K562 (cell line): ENCODE measurements around the gene RAB13. TPM values are rescaled to one million over a fixed set of nuclear protein-coding genes. Genes with fewer than 3 reads are reported as not detected.
A peak's percentile ranks its signal among the peaks of the same experiment; 100 is the strongest.
"Not testable (repeated sequence)": the region's sequence is repeated elsewhere in the genome, so short reads cannot be mapped to it uniquely, and the experiment has no call there.

Experiments
- ATAC-seq: fragments of 200-7000 bp; cut with Tn5 transposase; 3 replicates; pipeline ENCODE4 v1.9.1; 2020; ENCODE audit warnings: moderate library complexity
- BruUV-seq: library from RNA; stranded (reverse); fragments of 400-500 nt; replicated peaks from 2 replicates; lab custom pipeline; 2021; lab: Mats Ljungman, UMichigan
- CTCF ChIA-PET: fragments of 300-600 bp; formaldehyde crosslinking; extraction: SDS; loops from one replicate; lab custom pipeline; 2021; ENCODE audit warnings: low intra/inter-chr PET ratio; lab: Yijun Ruan, JAX
- POLR2A ChIA-PET: fragments of 300-600, 350-650 bp; sonication (Branson Sonifier 250); formaldehyde crosslinking; extraction: SDS; loops from one replicate; lab custom pipeline; 2021; ENCODE audit warnings: antibody characterized with exemption, inconsistent platforms; lab: Yijun Ruan, JAX
- DNase-seq, 4 experiments: peaks; one replicate each; pipeline versions ENCODE4 v3.0.0 to v3.0.0-alpha.2; 2011 to 2018; ENCODE audit warnings: low spot score in 3 of 4, mixed read lengths in 3 of 4; ENCODE audit errors: extremely low read depth in 1 of 4
- FAIRE-seq: peaks from 2 replicates; lab custom pipeline; 2011; peaks lifted over from hg19 to GRCh38; lab: Jason Lieb, UNC
- H2AFZ ChIP-seq: 2 replicates; pipeline ENCODE4 v1.6.0; 2011; ENCODE audit warnings: low read depth, low read length, control low read depth, inconsistent platforms
- H3K27ac ChIP-seq: fragments of 200-600 bp; 3 replicates; pipeline ENCODE4 v1.8.0; 2011; ENCODE audit warnings: low read depth, mild to moderate bottlenecking, control low read depth, inconsistent platforms, low read length, moderate library complexity, mixed read lengths; ENCODE audit errors: extremely low read depth
- H3K27me3 ChIP-seq, 2 experiments: fragments of 300-600 bp in 1 of 2; 2 replicates in 1 of 2; 3 replicates in 1 of 2; pipeline versions ENCODE4 v1.6.0 to v1.8.0; 2011; ENCODE audit warnings: inconsistent platforms in 2 of 2, low read length in 2 of 2, mild to moderate bottlenecking in 1 of 2, mixed read lengths in 1 of 2, moderate library complexity in 1 of 2; ENCODE audit not compliant: control insufficient read depth in 2 of 2, insufficient read depth in 2 of 2
- H3K36me3 ChIP-seq: fragments of 300-600 bp; 3 replicates; pipeline ENCODE4 v1.8.0; 2011; ENCODE audit warnings: mild to moderate bottlenecking, low read length, inconsistent platforms; ENCODE audit not compliant: control insufficient read depth, insufficient read depth
- H3K4me1 ChIP-seq, 2 experiments: fragments of 200-600 bp in 1 of 2; replicated peaks in 1 of 2; 2 replicates in 1 of 2; 3 replicates in 1 of 2; pipeline versions ENCODE4 v1.5.1 to v1.8.0; 2011; ENCODE audit warnings: inconsistent platforms in 2 of 2, low read length in 2 of 2, mild to moderate bottlenecking in 1 of 2, mixed read lengths in 1 of 2, moderate library complexity in 1 of 2; ENCODE audit not compliant: control insufficient read depth in 2 of 2, insufficient read depth in 2 of 2
- H3K4me2 ChIP-seq: 2 replicates; pipeline ENCODE4 v1.6.1; 2011; ENCODE audit warnings: low read length, control low read depth, inconsistent platforms, mixed read lengths; ENCODE audit not compliant: insufficient read depth
- H3K4me3 ChIP-seq: fragments of 200-600 bp; sonication (generic), shearing (Covaris generic); 2 replicates; pipeline ENCODE4 v1.5.1; 2016; ENCODE audit warnings: control low read depth, inconsistent platforms
- H3K79me2 ChIP-seq: fragments of 200-600 bp; 3 replicates; pipeline ENCODE4 v1.8.0; 2011; ENCODE audit warnings: low read length, inconsistent platforms; ENCODE audit not compliant: control insufficient read depth, insufficient read depth
- H3K9ac ChIP-seq, 2 experiments: 2 replicates each; pipeline versions ENCODE4 v1.6.0 to v1.6.1; 2011; ENCODE audit warnings: low read depth in 2 of 2, low read length in 2 of 2, control low read depth in 1 of 2, inconsistent platforms in 1 of 2, mild to moderate bottlenecking in 1 of 2, mixed read lengths in 1 of 2; ENCODE audit not compliant: insufficient read depth in 1 of 2
- H3K9me1 ChIP-seq: one replicate; pipeline ENCODE4 v1.6.0; 2011; ENCODE audit warnings: inconsistent platforms, mild to moderate bottlenecking, low read length, moderate library complexity; ENCODE audit not compliant: control insufficient read depth, insufficient read depth
- H3K9me3 ChIP-seq: replicated peaks from 2 replicates; pipeline ENCODE4 v1.5.1; 2011; ENCODE audit warnings: low read depth, low read length, inconsistent platforms; ENCODE audit not compliant: control insufficient read depth, insufficient read depth
- H4K20me1 ChIP-seq: replicated peaks from 2 replicates; pipeline ENCODE4 v1.6.1; 2011; ENCODE audit warnings: low read length, inconsistent platforms, mixed read lengths; ENCODE audit not compliant: control insufficient read depth, insufficient read depth
- C11orf30 ChIP-seq: fragments of 450-650 bp; IDR thresholded peaks from 2 replicates; pipeline ENCODE4 v1.6.1; 2016; ENCODE audit warnings: low read depth, mild to moderate bottlenecking
- KAT7 ChIP-seq: sonication (generic); formaldehyde crosslinking; IDR thresholded peaks from 2 replicates; pipeline ENCODE4 v1.8.0; 2022; ENCODE audit warnings: missing genetic modification reagents, mild to moderate bottlenecking, borderline replicate concordance
- MAFF ChIP-seq: IDR thresholded peaks from 2 replicates; pipeline ENCODE4 v1.6.1; 2012; ENCODE audit warnings: low read length, improper control_type of control experiment
- MAFG ChIP-seq: fragments of 450-650 bp; conservative IDR thresholded peaks from 2 replicates; pipeline ENCODE4 v1.6.1; 2016; ENCODE audit warnings: missing genetic modification characterization, missing compliant biosample characterization
- NBN ChIP-seq: fragments of 450-650 bp; IDR thresholded peaks from 2 replicates; pipeline ENCODE4 v1.6.1; 2016; ENCODE audit warnings: low read depth, mild to moderate bottlenecking
- SNIP1 ChIP-seq: fragments of 450-650 bp; IDR thresholded peaks from 2 replicates; pipeline ENCODE4 v1.7.1; 2017; ENCODE audit warnings: low read depth, mild to moderate bottlenecking
- ZNF316 ChIP-seq: fragments of 450-650 bp; IDR thresholded peaks from 2 replicates; pipeline ENCODE4 v1.6.1; 2016
- ZNF699 ChIP-seq: fragments of 250-450 bp; sonication (Bioruptor Pico); IDR thresholded peaks from 2 replicates; pipeline ENCODE4 v1.8.0; 2021; ENCODE audit warnings: mild to moderate bottlenecking, moderate library complexity; ENCODE audit not compliant: insufficient replicate concordance
- WGBS: fragments of 100-300 bp; shearing (Covaris generic); methylation state at CpG from one replicate; pipeline ENCODE4 v1.1.6; 2016; ENCODE audit warnings: low coverage, mixed read lengths; ENCODE audit not compliant: insufficient coverage; ENCODE audit errors: missing lambda C conversion rate; 5-methylcytosine and 5-hydroxymethylcytosine counted together
- in situ Hi-C: fragments of 300-500 bp; cut with MboI; formaldehyde crosslinking; loops from 4 replicates; pipeline ENCODE4 v1.15.0; 2018; ENCODE audit warnings: inconsistent platforms, mixed read lengths
- intact Hi-C: fragments of 100-400 bp; cut with micrococcal nuclease; formaldehyde crosslinking; loops from 2 replicates; pipeline ENCODE4 v1.14.2; 2022
- polyA plus RNA-seq, 8 experiments: library from polyadenylated mRNA; depleted of rRNA in 4 of 8; stranded (reverse) in 5 of 8; unstranded in 3 of 8; fragments of >200 nt; fragmentation: Nextera tagmentation in 2 of 8; fragmentation: Illumina TruSeq in 1 of 8; extraction: Ambion mirVana in 2 of 8; extraction: Trizol in 1 of 8; gene quantifications; 2 replicates each; pipeline versions ENCODE4 v1.2.1 to v1.2.3, GENCODE V29; 2011 to 2014; ENCODE audit warnings: inconsistent platforms in 1 of 8, missing spikeins in 1 of 8
- total RNA-seq, 7 experiments: library from RNA; depleted of rRNA in 6 of 7; stranded (reverse); fragments of >200 nt in 6 of 7; fragmentation: Illumina TruSeq in 2 of 7; extraction: Trizol in 2 of 7; gene quantifications; 2 replicates each; pipeline versions ENCODE4 v1.2.1 to v1.2.3, GENCODE V29; 2011 to 2021; ENCODE audit warnings: low replicate concordance in 1 of 7
- TF ChIP-seq, protein P1 (sequence below): fragments of 250-450 bp; sonication (Bioruptor Pico); IDR thresholded peaks from 2 replicates; pipeline ENCODE4 v1.5.0; 2021; ENCODE audit warnings: mild to moderate bottlenecking, borderline replicate concordance

Gene RAB13
- total and polyA plus RNA-seq, 9 of the 15 experiments (the other 6 are each of a cell fraction or from before 2014, with no cell fraction given), result 22.3 to 100 (median 39.8) TPM

DNA sequence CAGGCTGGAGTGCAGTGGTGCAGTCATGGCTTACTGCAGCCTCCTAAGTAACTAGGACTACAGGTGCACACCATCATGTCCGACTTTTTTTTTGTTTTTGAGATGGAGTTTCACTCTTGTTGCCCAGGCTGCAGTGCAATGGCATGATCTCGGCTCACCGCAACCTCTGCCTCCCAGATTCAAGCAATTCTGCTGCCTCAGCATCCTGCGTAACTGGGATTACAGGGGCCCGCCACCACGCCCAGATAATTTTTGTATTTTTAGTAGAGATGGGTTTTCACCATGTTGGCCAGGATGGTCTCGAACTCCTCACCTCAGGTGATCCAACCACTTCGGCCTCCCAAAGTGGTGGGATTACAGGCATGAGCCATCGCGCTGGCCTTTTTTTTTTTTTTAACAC, 10.7 kb upstream of the RAB13 start:
- H4K20me1 ChIP-seq, H3K27me3 ChIP-seq, intact Hi-C loops, H3K9ac ChIP-seq, H2AFZ ChIP-seq, DNase-seq, POLR2A ChIA-PET, H3K9me1 ChIP-seq, CTCF ChIA-PET, in situ Hi-C loops, FAIRE-seq, H3K4me2 ChIP-seq, H3K9me3 ChIP-seq, H3K4me1 ChIP-seq, H3K4me3 ChIP-seq, ATAC-seq, BruUV-seq, H3K27ac ChIP-seq: not testable (repeated sequence)
- TF ChIP-seq C11orf30 (peak; percentile 89; the same call in 1 of the 2 replicates), ZNF316 (peak; percentile 91), MAFG (tag) (peak; percentile 72), MAFF (peak; percentile 41)
- Histone ChIP-seq H3K79me2 (peaks cover 12% of the 10 kb centered on the region), H3K36me3 (peaks cover 33% of the 10 kb centered on the region)
- whole genome bisulfite sequencing, result 42% methylated on average over 8 of the region's 10 CpGs

DNA sequence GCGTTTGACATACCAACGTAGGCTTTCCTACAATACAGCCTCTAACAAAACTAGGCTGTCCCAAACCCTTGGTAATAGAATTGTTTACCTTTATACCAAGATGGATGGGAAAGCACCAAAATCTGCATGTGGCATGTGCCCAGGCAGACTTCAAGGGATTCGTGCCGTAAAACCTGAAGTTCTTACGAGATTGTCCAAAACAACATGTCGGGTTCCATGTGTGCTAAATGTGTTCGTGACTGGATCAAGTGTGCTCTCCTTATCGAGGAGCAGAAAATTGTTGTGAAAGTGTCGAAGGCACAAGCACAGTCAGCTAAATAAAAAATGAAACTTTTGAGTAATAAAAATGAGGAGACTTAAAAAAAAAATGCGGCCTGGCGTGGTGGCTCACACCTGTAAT, 9.5 kb upstream of the RAB13 start:
- H3K4me3 ChIP-seq, result no peak overlapping the region
- intact Hi-C loops, result no loop called here
- H3K27ac ChIP-seq, result no peak overlapping the region
- H2AFZ ChIP-seq, result no peak overlapping the region
- H3K9ac ChIP-seq, result no peak overlapping the region
- no peaks in the 10 kb centered on the region for H3K9me1 ChIP-seq
- POLR2A ChIA-PET, result interaction anchor here (0.5 to 1.1 kb wide), 3 partner anchors 18 to 63 kb away, joined by 3 to 5 read pairs (median 3); partner anchors contain the start of gene JTB
- no peaks in the 10 kb centered on the region; the same call in 1 of the 2 replicates for H4K20me1 ChIP-seq
- no peak for DNase-seq
- no peak for ATAC-seq
- no peaks in the 10 kb centered on the region for H3K27me3 ChIP-seq
- CTCF ChIA-PET, result no interaction called here
- no peak for FAIRE-seq
- WGBS, result 92% methylated on average over 11 of the region's 11 CpGs
- peaks cover 43% of the 10 kb centered on the region for H3K36me3 ChIP-seq
- in situ Hi-C loops, result no loop called here
- H3K4me2 ChIP-seq, result no peak overlapping the region
- BruUV-seq, result no TSS peak
- H3K79me2 ChIP-seq, result peaks cover 25% of the 10 kb centered on the region
- H3K9me3 ChIP-seq, result no peaks in the 10 kb centered on the region
- H3K4me1 ChIP-seq, result peaks cover 4 to 11% of the 10 kb centered on the region in 2 experiments; a peak in 2 of 5 replicates
- TF ChIP-seq SNIP1, result no peak
- no peak for TF ChIP-seq NBN
- no peak for TF ChIP-seq ZNF699 (CRISPR knock-in tag)
- TF ChIP-seq KAT7 (CRISPR knock-in tag), result no peak
- TF ChIP-seq, protein P1, sequence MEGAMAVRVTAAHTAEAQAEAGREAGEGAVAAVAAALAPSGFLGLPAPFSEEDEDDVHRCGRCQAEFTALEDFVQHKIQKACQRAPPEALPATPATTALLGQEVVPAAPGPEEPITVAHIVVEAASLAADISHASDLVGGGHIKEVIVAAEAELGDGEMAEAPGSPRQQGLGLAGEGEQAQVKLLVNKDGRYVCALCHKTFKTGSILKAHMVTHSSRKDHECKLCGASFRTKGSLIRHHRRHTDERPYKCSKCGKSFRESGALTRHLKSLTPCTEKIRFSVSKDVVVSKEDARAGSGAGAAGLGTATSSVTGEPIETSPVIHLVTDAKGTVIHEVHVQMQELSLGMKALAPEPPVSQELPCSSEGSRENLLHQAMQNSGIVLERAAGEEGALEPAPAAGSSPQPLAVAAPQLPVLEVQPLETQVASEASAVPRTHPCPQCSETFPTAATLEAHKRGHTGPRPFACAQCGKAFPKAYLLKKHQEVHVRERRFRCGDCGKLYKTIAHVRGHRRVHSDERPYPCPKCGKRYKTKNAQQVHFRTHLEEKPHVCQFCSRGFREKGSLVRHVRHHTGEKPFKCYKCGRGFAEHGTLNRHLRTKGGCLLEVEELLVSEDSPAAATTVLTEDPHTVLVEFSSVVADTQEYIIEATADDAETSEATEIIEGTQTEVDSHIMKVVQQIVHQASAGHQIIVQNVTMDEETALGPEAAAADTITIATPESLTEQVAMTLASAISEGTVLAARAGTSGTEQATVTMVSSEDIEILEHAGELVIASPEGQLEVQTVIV (CRISPR knock-in tag), result no peak
